HG03565 (cell line): ENCODE data around the gene ARFGAP1.

Source experiments
- ATAC-seq: cut with Tn5 transposase; IDR thresholded peaks from one replicate; pipeline ENCODE4 v1.9.1; 2021; ENCODE audit warnings: mild to moderate bottlenecking, moderate library complexity; ENCODE audit not compliant: unreplicated experiment

ARFGAP1 gene

GRCh38 chr20:63277466-63278272, 5.1 kb downstream of the ARFGAP1 start:
- ATAC-seq, result no peak

GRCh38 chr20:63278661-63279060, 6.0 kb downstream of the ARFGAP1 start:
- no peak for ATAC-seq

- no peak for ATAC-seq
Measured at GRCh38 chr20:63279931-63280330, 7.3 kb downstream of the ARFGAP1 start.

GRCh38 chr20:63280371-63280770, 7.8 kb downstream of the ARFGAP1 start:
- no peak for ATAC-seq

GRCh38 chr20:63280929-63281545, 8.4 kb downstream of the ARFGAP1 start:
- ATAC-seq, result no peak

GRCh38 chr20:63281742-63282665, 9.4 kb downstream of the ARFGAP1 start:
- no peak for ATAC-seq

GRCh38 chr20:63282946-63283345, 10.3 kb downstream of the ARFGAP1 start:
- no peak for ATAC-seq

- ATAC-seq, result no peak
Measured at GRCh38 chr20:63283397-63284082, 10.9 kb downstream of the ARFGAP1 start.

- no peak for ATAC-seq
Measured at GRCh38 chr20:63284083-63284440, 11.4 kb downstream of the ARFGAP1 start.

GRCh38 chr20:63284544-63284949, 11.9 kb downstream of the ARFGAP1 start:
- ATAC-seq, result no peak

- no peak for ATAC-seq
Measured at GRCh38 chr20:63284981-63285524, 12.4 kb downstream of the ARFGAP1 start.

GRCh38 chr20:63285636-63286615, 13.3 kb downstream of the ARFGAP1 start:
- no peak for ATAC-seq

GRCh38 chr20:63286781-63287696, 14.4 kb downstream of the ARFGAP1 start:
- ATAC-seq, result no peak

GRCh38 chr20:63287697-63288580, 15.3 kb downstream of the ARFGAP1 start:
- ATAC-seq, result no peak

GRCh38 chr20:63288581-63289251, 16.1 kb downstream of the ARFGAP1 start:
- ATAC-seq, result no peak

- ATAC-seq, result no peak
Measured at GRCh38 chr20:63289311-63290135, 16.9 kb downstream of the ARFGAP1 start.
